Measurements from ENCODE around the gene RNF133.
"Not testable (repeated sequence)": the region's sequence is repeated elsewhere in the genome, so short reads cannot be mapped to it uniquely, and the experiment has no call there.

The RNF133 gene

GRCh38 chr7:122679813-122680212 lies 19.1 kb downstream of the RNF133 start:
- no peak for DNase-seq (ENCODE audit: extremely low read depth, low read depth)
- TF ChIP-seq, protein P1, sequence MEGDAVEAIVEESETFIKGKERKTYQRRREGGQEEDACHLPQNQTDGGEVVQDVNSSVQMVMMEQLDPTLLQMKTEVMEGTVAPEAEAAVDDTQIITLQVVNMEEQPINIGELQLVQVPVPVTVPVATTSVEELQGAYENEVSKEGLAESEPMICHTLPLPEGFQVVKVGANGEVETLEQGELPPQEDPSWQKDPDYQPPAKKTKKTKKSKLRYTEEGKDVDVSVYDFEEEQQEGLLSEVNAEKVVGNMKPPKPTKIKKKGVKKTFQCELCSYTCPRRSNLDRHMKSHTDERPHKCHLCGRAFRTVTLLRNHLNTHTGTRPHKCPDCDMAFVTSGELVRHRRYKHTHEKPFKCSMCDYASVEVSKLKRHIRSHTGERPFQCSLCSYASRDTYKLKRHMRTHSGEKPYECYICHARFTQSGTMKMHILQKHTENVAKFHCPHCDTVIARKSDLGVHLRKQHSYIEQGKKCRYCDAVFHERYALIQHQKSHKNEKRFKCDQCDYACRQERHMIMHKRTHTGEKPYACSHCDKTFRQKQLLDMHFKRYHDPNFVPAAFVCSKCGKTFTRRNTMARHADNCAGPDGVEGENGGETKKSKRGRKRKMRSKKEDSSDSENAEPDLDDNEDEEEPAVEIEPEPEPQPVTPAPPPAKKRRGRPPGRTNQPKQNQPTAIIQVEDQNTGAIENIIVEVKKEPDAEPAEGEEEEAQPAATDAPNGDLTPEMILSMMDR (IDR thresholded peaks at IDR 0.05; ENCODE audit: low read depth, low read length) = no peak

DNA sequence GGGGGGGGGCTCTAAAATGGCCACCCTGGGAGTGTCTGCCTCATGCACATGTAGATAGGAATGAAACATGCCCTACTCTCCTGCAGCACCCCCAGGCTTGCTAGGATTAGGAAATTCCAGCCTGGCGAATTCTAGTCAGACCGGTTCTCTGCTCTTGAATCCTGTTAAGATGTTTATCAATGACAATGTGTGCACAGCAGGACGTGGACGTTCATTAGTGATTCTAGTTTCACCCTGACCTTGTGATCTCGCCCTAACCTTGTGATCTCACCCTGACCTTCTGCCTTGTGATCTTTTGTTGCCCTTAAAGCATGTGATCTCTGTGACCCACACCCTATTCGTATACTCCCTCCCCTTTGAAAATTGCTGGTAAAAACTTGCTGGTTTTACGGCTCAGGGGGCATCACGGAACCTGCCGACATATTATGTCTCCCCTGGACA lies 19.6 kb downstream of the RNF133 start:
- not testable (repeated sequence) for DNase-seq (ENCODE audit: extremely low read depth, low read depth)

DNA sequence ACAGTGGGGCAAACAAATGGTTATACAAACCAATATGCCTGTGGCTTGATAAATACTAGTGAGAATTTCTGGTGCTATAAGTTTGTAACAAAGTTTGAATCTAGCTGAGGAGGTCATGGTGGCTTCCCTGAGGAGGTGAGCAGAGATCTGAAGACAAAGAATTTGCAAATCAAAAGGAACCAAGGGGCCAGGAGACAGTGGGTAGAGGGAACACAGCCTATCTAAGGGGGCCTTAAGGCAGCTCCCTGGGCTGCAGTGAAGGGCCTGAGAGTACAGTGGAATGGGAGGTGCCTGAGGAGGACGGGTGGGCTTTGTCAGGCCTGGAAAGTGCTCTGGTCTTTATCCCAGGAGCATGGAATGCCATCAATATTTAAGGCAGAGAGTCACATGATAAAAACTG lies 21.8 kb downstream of the RNF133 start:
- DNase-seq (ENCODE audit: extremely low read depth, low read depth) = no peak
- TF ChIP-seq, protein P1 (IDR thresholded peaks at IDR 0.05; ENCODE audit: low read depth, low read length) = no peak

- TF ChIP-seq, protein P1 (IDR thresholded peaks at IDR 0.05; ENCODE audit: low read depth, low read length) = no peak
- DNase-seq (ENCODE audit: extremely low read depth, low read depth) = no peak
Observed at GRCh38 chr7:122676466-122676865, 22.5 kb downstream of the RNF133 start.

DNA sequence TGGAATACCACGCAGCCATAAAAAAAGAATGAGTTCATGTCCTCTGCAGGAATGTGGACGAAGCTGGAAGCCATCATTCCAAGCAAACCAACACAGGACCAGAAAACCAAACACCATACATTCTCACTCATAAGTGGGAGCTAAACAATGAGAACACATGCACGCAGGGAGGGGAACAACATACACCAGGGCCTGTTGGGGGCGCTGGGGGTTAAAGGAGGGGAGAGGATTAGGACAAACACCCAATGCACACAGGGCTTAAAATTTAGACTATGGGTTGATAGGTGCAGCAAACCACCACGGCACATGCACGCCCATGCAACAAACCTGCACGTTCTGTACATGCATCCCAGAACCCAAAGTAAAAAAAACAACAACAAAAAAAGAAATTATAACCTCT lies 23.3 kb downstream of the RNF133 start:
- no peak for DNase-seq (ENCODE audit: extremely low read depth, low read depth)

DNA sequence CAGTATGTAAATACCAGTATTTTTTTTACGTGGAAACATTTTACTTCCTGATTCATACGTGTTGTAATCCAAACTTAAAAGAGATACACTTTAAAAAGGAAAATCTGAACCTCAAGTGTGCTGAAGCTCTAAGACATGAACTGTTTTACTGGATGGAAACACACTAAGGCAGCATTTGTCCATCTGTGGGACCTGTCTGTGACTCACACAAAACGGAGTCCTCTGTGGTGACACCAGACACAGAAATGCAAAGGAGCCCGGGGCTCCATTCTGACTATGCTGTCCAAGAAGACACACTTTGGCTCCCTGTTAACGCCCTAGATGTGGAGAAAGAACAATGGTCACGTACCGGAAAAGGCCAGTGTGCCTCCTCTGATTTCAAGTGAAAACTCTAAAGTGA lies 23.9 kb downstream of the RNF133 start:
- DNase-seq (ENCODE audit: extremely low read depth, low read depth) = no peak
- TF ChIP-seq, protein P1 (IDR thresholded peaks at IDR 0.05; ENCODE audit: low read depth, low read length) = no peak

More for the DNA sequence above, 23.3 kb downstream of the RNF133 start:
- TF ChIP-seq, protein P1 (IDR thresholded peaks at IDR 0.05; ENCODE audit: low read depth, low read length) = no peak

GRCh38 chr7:122674502-122674901 lies 24.4 kb downstream of the RNF133 start:
- TF ChIP-seq, protein P1 (IDR thresholded peaks at IDR 0.05; ENCODE audit: low read depth, low read length) = no peak
- peak; percentile 10 for DNase-seq (ENCODE audit: extremely low read depth, low read depth)

GRCh38 chr7:122673951-122674350 lies 25.0 kb downstream of the RNF133 start:
- DNase-seq (ENCODE audit: extremely low read depth, low read depth) = no peak
- TF ChIP-seq, protein P1 (IDR thresholded peaks at IDR 0.05; ENCODE audit: low read depth, low read length) = no peak

Measured in AG09319 (cell line).